HT-29 (cell line): ENCODE results near the gene NPLOC4. TPM values are rescaled to one million over a fixed set of nuclear protein-coding genes. Genes with fewer than 3 reads are reported as not detected.
A peak's percentile ranks its signal among the peaks of the same experiment; 100 is the strongest.

Experiments
- DNase-seq: peaks from one replicate; pipeline ENCODE4 v3.0.0-alpha.2; 2015; ENCODE audit warnings: low spot score
- total RNA-seq: library from RNA; depleted of rRNA; stranded (reverse); fragments of >200 nt; shearing (Covaris generic); gene quantifications from 2 replicates; pipeline ENCODE4 v1.2.3, GENCODE V29; 2014; rRNA removed

NPLOC4 gene
- total RNA-seq, result 81.9 and 94.2 TPM in 2 replicates

GRCh38 chr17:81636505-81637288 is at the start of gene NPLOC4, which contains the start of gene TSPAN10:
Gene NPLOC4 (minus strand): TSS chr17:81637112. CDS start chr17:81636930, 182 bp downstream.
Gene TSPAN10 (plus strand): TSS chr17:81637196. CDS start chr17:81642413, 5,217 bp downstream.
- DNase-seq, result peak; percentile 82

GRCh38 chr17:81686614-81687013 is 49.7 kb upstream of the NPLOC4 start:
- no peak for DNase-seq

- peak; percentile 29 for DNase-seq
Measured at GRCh38 chr17:81685108-81685507, 48.2 kb upstream of the NPLOC4 start.

- DNase-seq, result no peak
Measured at GRCh38 chr17:81684442-81684911, 47.6 kb upstream of the NPLOC4 start.

GRCh38 chr17:81683584-81684441 is 46.9 kb upstream of the NPLOC4 start, which contains the start of the genes ARL16 and HGS:
Gene ARL16 (minus strand): TSS chr17:81683797. CDS start chr17:81683753, 44 bp downstream.
Gene HGS (plus strand): TSS chr17:81684011. CDS start chr17:81684067, 56 bp downstream.
- peak; percentile 99 for DNase-seq

GRCh38 chr17:81683208-81683583 is 46.3 kb upstream of the NPLOC4 start:
- DNase-seq, result no peak

GRCh38 chr17:81682565-81683207 is 45.8 kb upstream of the NPLOC4 start:
- no peak for DNase-seq

- DNase-seq, result no peak
Measured at GRCh38 chr17:81681672-81682071, 44.8 kb upstream of the NPLOC4 start.

- no peak for DNase-seq
Measured at GRCh38 chr17:81680150-81680549, 43.2 kb upstream of the NPLOC4 start.

GRCh38 chr17:81676906-81677305 is 40.0 kb upstream of the NPLOC4 start:
- no peak for DNase-seq

GRCh38 chr17:81675515-81676221 is 38.8 kb upstream of the NPLOC4 start:
- peak; percentile 33 for DNase-seq

- DNase-seq, result no peak
Measured at GRCh38 chr17:81673561-81674258, 36.8 kb upstream of the NPLOC4 start.

GRCh38 chr17:81672954-81673353 is 36.0 kb upstream of the NPLOC4 start:
- DNase-seq, result no peak

- no peak for DNase-seq
Measured at GRCh38 chr17:81672504-81672903, 35.6 kb upstream of the NPLOC4 start.

GRCh38 chr17:81667754-81668153 is 30.8 kb upstream of the NPLOC4 start:
- no peak for DNase-seq

- peak; percentile 94 for DNase-seq
Measured at GRCh38 chr17:81666342-81667191, 29.7 kb upstream of the NPLOC4 start, which contains the start of the genes CCDC137 and OXLD1. Gene CCDC137 (plus strand): TSS chr17:81666737. CDS start chr17:81666767, 30 bp downstream. Gene OXLD1 (minus strand): TSS chr17:81666605. CDS start chr17:81666577, 28 bp downstream.

- DNase-seq, result peak; percentile 32
Measured at GRCh38 chr17:81666092-81666341, 29.1 kb upstream of the NPLOC4 start.

GRCh38 chr17:81665205-81666091 is 28.5 kb upstream of the NPLOC4 start:
- DNase-seq, result no peak
